GM23338 (cell line): ENCODE measurements around the gene TAF3.

Source experiments
- EZH2 ChIP-seq: fragments of 200-600 bp; sonication (generic); IDR thresholded peaks from one replicate; pipeline ENCODE4 v1.8.0; 2017; ENCODE audit warnings: antibody characterized with exemption, mild to moderate bottlenecking, low read depth; ENCODE audit not compliant: unreplicated experiment
- EZH2phosphoT487 ChIP-seq: fragments of 200-600 bp; sonication (generic); IDR thresholded peaks from one replicate; pipeline ENCODE4 v1.8.1; 2018; ENCODE audit warnings: antibody characterized with exemption; ENCODE audit not compliant: unreplicated experiment
- JUNB ChIP-seq: IDR thresholded peaks from one replicate; pipeline ENCODE4 v1.6.1; 2016; ENCODE audit warnings: antibody characterized with exemption; ENCODE audit not compliant: unreplicated experiment
- NANOG ChIP-seq: IDR thresholded peaks from 2 replicates; pipeline ENCODE4 v1.6.1; 2016; ENCODE audit warnings: antibody characterized with exemption, borderline replicate concordance
- POLR2AphosphoS5 ChIP-seq: IDR thresholded peaks from 2 replicates; pipeline ENCODE4 v1.6.1; 2016; ENCODE audit warnings: antibody characterized with exemption, low read depth
- TF ChIP-seq, protein P1 (sequence below), 2 experiments: fragments of 200-600 bp in 1 of 2; sonication (generic) in 1 of 2; conservative IDR thresholded peaks; 2 replicates each; pipeline versions ENCODE4 v1.5.1 to v1.6.1; 2016 to 2017; ENCODE audit warnings: antibody characterized with exemption in 2 of 2, low read depth in 2 of 2, mild to moderate bottlenecking in 2 of 2, moderate library complexity in 1 of 2
- TF ChIP-seq, protein P2 (sequence below): IDR thresholded peaks from 2 replicates; pipeline ENCODE4 v1.6.1; 2016; ENCODE audit warnings: antibody characterized with exemption
- TF ChIP-seq, protein P3 (sequence below): IDR thresholded peaks from one replicate; pipeline ENCODE4 v1.6.1; 2018; ENCODE audit warnings: antibody characterized with exemption; ENCODE audit not compliant: unreplicated experiment

DNA sequence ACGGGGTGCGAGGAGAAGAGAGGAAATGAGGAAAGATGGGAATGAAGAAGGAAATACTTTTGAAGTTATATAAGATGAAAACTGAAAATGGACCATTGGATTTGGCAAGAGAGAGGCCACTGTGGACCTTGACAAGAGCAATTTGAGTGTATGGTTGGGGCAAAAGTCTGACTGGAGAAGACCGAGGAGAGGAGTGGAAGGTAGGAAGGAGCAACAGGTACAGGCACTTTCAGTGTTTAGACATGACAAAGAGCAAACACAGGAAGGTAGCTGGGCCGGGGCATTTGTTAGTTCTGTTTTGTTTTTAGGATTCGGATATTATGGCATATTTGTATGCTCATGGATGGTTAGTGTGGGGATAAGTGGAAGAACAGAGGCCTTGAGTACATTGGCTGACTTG is 99.4 kb downstream of the TAF3 start:
- TF ChIP-seq, protein P1, sequence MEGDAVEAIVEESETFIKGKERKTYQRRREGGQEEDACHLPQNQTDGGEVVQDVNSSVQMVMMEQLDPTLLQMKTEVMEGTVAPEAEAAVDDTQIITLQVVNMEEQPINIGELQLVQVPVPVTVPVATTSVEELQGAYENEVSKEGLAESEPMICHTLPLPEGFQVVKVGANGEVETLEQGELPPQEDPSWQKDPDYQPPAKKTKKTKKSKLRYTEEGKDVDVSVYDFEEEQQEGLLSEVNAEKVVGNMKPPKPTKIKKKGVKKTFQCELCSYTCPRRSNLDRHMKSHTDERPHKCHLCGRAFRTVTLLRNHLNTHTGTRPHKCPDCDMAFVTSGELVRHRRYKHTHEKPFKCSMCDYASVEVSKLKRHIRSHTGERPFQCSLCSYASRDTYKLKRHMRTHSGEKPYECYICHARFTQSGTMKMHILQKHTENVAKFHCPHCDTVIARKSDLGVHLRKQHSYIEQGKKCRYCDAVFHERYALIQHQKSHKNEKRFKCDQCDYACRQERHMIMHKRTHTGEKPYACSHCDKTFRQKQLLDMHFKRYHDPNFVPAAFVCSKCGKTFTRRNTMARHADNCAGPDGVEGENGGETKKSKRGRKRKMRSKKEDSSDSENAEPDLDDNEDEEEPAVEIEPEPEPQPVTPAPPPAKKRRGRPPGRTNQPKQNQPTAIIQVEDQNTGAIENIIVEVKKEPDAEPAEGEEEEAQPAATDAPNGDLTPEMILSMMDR (conservative IDR thresholded peaks at IDR 0.05; ENCODE audit: low read depth in 2 of 2): no peak
- TF ChIP-seq, protein P2, sequence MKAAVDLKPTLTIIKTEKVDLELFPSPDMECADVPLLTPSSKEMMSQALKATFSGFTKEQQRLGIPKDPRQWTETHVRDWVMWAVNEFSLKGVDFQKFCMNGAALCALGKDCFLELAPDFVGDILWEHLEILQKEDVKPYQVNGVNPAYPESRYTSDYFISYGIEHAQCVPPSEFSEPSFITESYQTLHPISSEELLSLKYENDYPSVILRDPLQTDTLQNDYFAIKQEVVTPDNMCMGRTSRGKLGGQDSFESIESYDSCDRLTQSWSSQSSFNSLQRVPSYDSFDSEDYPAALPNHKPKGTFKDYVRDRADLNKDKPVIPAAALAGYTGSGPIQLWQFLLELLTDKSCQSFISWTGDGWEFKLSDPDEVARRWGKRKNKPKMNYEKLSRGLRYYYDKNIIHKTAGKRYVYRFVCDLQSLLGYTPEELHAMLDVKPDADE: no peak
- TF ChIP-seq EZH2 (no peak), POLR2AphosphoS5 (no peak), EZH2phosphoT487 (no peak), JUNB (no peak), NANOG (no peak)
- TF ChIP-seq, protein P3, sequence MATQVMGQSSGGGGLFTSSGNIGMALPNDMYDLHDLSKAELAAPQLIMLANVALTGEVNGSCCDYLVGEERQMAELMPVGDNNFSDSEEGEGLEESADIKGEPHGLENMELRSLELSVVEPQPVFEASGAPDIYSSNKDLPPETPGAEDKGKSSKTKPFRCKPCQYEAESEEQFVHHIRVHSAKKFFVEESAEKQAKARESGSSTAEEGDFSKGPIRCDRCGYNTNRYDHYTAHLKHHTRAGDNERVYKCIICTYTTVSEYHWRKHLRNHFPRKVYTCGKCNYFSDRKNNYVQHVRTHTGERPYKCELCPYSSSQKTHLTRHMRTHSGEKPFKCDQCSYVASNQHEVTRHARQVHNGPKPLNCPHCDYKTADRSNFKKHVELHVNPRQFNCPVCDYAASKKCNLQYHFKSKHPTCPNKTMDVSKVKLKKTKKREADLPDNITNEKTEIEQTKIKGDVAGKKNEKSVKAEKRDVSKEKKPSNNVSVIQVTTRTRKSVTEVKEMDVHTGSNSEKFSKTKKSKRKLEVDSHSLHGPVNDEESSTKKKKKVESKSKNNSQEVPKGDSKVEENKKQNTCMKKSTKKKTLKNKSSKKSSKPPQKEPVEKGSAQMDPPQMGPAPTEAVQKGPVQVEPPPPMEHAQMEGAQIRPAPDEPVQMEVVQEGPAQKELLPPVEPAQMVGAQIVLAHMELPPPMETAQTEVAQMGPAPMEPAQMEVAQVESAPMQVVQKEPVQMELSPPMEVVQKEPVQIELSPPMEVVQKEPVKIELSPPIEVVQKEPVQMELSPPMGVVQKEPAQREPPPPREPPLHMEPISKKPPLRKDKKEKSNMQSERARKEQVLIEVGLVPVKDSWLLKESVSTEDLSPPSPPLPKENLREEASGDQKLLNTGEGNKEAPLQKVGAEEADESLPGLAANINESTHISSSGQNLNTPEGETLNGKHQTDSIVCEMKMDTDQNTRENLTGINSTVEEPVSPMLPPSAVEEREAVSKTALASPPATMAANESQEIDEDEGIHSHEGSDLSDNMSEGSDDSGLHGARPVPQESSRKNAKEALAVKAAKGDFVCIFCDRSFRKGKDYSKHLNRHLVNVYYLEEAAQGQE: no peak
